Measurements from ENCODE around the gene CHST13. TPM values are rescaled to one million over a fixed set of nuclear protein-coding genes. Genes with fewer than 3 reads are reported as not detected.

CHST13 gene
- total RNA-seq, 1 donor from 2014 or later, result 4.2 TPM

DNA sequence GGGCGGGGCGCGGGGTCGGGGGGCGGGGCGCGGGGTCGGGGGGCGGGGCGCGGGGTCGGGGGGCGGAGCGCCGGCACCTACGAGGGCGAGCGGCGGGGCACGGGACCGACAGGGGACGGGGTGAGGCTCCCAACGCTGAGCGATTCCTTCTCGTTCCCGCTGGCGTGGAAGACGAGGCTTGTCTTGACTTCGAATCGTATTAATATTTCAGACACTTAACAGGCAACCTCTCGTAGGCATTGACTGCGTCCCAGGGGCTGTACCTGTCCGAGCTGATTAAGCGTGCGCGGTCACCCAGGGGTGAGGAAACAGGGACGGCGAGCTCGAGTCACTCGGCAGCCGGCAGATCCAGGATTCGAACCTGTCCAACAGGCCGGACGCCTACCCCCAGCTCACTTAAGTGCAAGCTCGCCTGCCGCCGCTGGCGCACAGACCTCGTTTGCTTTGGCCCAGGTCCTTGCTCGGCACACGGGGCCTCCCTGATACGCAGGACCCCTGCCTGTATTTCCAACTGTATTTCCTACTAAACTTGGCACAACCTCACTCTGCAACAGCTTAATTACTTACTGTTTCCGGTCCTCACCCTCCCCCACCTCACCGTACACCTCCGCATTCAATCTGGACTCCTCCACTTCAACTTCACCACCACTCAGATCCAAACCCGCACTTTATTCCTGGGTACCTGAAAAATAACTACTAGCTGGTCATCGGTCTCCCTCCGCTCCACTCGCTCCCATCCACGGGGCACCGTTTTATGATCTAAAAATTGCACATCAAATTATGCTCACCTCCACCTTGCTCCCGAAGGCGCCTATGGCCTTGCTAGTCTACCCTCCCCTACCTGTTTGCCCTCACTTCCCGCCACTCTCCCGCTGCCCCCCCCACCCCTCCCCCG is 47.5 kb upstream of the CHST13 start:
- peak in 1 of 2 donors; percentile 79 for TF ChIP-seq POLR2A (IDR thresholded peaks at IDR 0.05)
- TF ChIP-seq, protein P1, sequence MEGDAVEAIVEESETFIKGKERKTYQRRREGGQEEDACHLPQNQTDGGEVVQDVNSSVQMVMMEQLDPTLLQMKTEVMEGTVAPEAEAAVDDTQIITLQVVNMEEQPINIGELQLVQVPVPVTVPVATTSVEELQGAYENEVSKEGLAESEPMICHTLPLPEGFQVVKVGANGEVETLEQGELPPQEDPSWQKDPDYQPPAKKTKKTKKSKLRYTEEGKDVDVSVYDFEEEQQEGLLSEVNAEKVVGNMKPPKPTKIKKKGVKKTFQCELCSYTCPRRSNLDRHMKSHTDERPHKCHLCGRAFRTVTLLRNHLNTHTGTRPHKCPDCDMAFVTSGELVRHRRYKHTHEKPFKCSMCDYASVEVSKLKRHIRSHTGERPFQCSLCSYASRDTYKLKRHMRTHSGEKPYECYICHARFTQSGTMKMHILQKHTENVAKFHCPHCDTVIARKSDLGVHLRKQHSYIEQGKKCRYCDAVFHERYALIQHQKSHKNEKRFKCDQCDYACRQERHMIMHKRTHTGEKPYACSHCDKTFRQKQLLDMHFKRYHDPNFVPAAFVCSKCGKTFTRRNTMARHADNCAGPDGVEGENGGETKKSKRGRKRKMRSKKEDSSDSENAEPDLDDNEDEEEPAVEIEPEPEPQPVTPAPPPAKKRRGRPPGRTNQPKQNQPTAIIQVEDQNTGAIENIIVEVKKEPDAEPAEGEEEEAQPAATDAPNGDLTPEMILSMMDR (IDR thresholded peaks at IDR 0.05), result no peak
- TF ChIP-seq POLR2AphosphoS5 (IDR thresholded peaks at IDR 0.05; ENCODE audit: insufficient read depth in 1 of 2, low read depth in 1 of 2), result peak in 1 of 2 donors; percentile 88
- Histone ChIP-seq H3K27me3 (no peaks in the 10 kb centered on the region), H3K4me3 (peak overlapping the region; percentile 55 to 74), H3K9me3 (no peaks in the 10 kb centered on the region), H3K36me3 (peaks cover 0 to 2% of the 10 kb centered on the region in 2 donors), H3K27ac (peak overlapping the region; percentile 90), H3K4me1 (peaks cover 43% of the 10 kb centered on the region)
- intact Hi-C loops (cut with DNase I), result loop anchor here (10.0 kb wide), 1 partner anchor 122 kb away; the partner anchor contains the start of gene KLF15
- peak in 1 of 2 donors; percentile 93 for DNase-seq (ENCODE audit: extremely low spot score in 2 of 2)

DNA sequence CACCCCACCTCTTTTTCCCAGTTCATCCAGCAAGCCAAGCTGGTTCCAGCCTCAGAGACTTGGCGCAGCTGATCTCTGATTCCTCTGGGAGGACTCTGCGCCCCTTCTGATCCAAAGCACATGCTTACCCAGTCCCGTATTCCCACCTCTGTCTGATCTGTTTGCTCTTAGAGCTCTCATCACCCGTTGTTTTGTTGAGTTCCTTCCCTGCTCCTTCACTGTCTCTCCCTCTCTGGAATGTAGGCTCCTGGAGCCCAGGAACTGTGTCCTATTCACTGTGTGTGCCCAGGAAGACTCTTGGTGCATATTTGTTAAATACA is 46.9 kb upstream of the CHST13 start:
- intact Hi-C loops (cut with DNase I), result loop anchor here (10.0 kb wide), 1 partner anchor 122 kb away; the partner anchor contains the start of gene KLF15
- H3K4me3 ChIP-seq, result no peak overlapping the region
- no peaks in the 10 kb centered on the region for H3K27me3 ChIP-seq
- no peaks in the 10 kb centered on the region for H3K9me3 ChIP-seq
- peak overlapping the region; percentile 90 for H3K27ac ChIP-seq
- DNase-seq (ENCODE audit: extremely low spot score in 2 of 2), result no peak
- no peaks in the 10 kb centered on the region for H3K36me3 ChIP-seq
- TF ChIP-seq, protein P1 (IDR thresholded peaks at IDR 0.05), result no peak
- TF ChIP-seq POLR2A (IDR thresholded peaks at IDR 0.05), result no peak
- TF ChIP-seq POLR2AphosphoS5 (IDR thresholded peaks at IDR 0.05; ENCODE audit: insufficient read depth in 1 of 2, low read depth in 1 of 2), result no peak
- H3K4me1 ChIP-seq, result peaks cover 37% of the 10 kb centered on the region

DNA sequence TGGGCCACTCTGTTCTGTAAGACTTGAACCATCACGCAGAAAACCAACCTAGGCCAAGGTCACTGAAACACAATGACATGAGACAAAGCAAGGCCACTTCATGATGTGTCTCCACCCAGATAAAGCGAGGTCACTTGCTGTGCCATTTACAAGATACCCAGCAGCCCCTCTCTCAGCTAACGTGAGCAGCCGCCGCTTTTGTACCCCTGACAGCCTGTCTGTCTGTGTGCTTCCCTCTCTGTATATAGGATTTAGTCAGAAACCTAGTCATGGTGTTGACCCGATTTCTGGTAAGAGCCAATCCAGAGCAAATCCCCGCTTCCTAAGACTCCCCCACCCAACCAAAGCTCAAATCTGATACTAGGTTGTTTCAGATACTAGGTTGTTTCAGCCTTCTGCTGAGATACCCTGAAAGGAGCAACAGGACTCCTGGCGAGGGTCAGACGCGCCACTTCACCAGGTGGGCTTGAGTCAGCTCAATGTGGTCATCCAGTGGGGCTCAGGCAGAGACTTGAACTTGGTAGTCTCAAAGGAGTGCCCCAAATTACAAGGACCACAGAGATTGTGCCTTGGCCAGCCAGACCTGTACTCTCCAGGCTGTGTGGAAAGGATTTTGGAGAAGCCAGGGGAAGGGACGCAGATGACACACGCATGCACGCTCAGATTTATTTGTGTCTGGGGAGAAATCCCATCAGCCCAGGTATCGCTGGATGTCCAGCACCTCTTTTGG is 45.2 kb upstream of the CHST13 start:
- Histone ChIP-seq H3K4me1 (peaks cover 20% of the 10 kb centered on the region), H3K27ac (no peak overlapping the region), H3K36me3 (no peaks in the 10 kb centered on the region), H3K9me3 (no peaks in the 10 kb centered on the region), H3K27me3 (no peaks in the 10 kb centered on the region), H3K4me3 (no peak overlapping the region)
- TF ChIP-seq, protein P1 (IDR thresholded peaks at IDR 0.05), result no peak
- TF ChIP-seq POLR2A (IDR thresholded peaks at IDR 0.05) (no peak), POLR2AphosphoS5 (IDR thresholded peaks at IDR 0.05; ENCODE audit: insufficient read depth in 1 of 2, low read depth in 1 of 2) (no peak)
- intact Hi-C loops (cut with DNase I), result loop anchor here (10.0 kb wide), 1 partner anchor 124 kb away; the partner anchor contains the start of gene KLF15
- DNase-seq (ENCODE audit: extremely low spot score in 2 of 2), result no peak

DNA sequence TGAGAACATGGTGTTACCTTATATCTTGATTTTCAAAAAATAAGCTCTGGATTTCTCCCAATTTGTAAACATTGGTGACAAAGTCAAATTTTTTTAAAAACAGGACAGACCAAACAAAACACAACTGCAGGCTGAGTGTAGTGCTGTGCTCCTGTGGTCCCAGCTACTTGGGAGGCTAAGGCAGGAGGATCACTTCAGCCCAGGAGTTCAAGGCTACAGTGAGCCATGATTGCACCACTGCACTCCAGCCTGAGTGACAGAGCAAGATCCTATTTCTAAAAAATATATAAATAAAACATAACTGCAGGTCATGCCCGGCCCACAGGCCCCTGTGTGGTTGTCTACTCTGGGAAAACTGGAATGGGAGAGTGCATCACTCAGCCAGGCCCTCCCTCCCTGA is 44.3 kb upstream of the CHST13 start:
- DNase-seq (ENCODE audit: extremely low spot score in 2 of 2), result no peak
- TF ChIP-seq POLR2A (IDR thresholded peaks at IDR 0.05), result no peak
- no peak for TF ChIP-seq POLR2AphosphoS5 (IDR thresholded peaks at IDR 0.05; ENCODE audit: insufficient read depth in 1 of 2, low read depth in 1 of 2)
- TF ChIP-seq, protein P1 (IDR thresholded peaks at IDR 0.05), result no peak
- Histone ChIP-seq H3K4me3 (no peak overlapping the region), H3K4me1 (peaks cover 11% of the 10 kb centered on the region), H3K36me3 (no peaks in the 10 kb centered on the region), H3K27me3 (no peaks in the 10 kb centered on the region), H3K9me3 (no peaks in the 10 kb centered on the region), H3K27ac (no peak overlapping the region)
- intact Hi-C loops (cut with DNase I), result loop anchor here (10.0 kb wide), 1 partner anchor 125 kb away; the partner anchor contains the start of gene KLF15
